HG03460 (cell line): ENCODE results near the gene RETREG1.
"Not testable (repeated sequence)": the region's sequence is repeated elsewhere in the genome, so short reads cannot be mapped to it uniquely, and the experiment has no call there.

Experiments
- ATAC-seq: cut with Tn5 transposase; IDR thresholded peaks from one replicate; pipeline ENCODE4 v1.9.1; 2021; ENCODE audit not compliant: unreplicated experiment

The RETREG1 gene

GRCh38 chr5:16461782-16462181, 155.0 kb downstream of the RETREG1 start:
- ATAC-seq: no peak

GRCh38 chr5:16461026-16461425, 155.8 kb downstream of the RETREG1 start:
- ATAC-seq: no peak

GRCh38 chr5:16459451-16459850, 157.3 kb downstream of the RETREG1 start:
- no peak for ATAC-seq

- ATAC-seq: no peak
Observed at GRCh38 chr5:16457853-16458252, 158.9 kb downstream of the RETREG1 start.

GRCh38 chr5:16457451-16457850, 159.3 kb downstream of the RETREG1 start:
- ATAC-seq: no peak

GRCh38 chr5:16456103-16456832, 160.5 kb downstream of the RETREG1 start:
- peak; percentile 60 for ATAC-seq

- ATAC-seq: no peak
Observed at GRCh38 chr5:16455668-16456067, 161.1 kb downstream of the RETREG1 start.

GRCh38 chr5:16454686-16455085, 162.1 kb downstream of the RETREG1 start:
- no peak for ATAC-seq

GRCh38 chr5:16453609-16454008, 163.2 kb downstream of the RETREG1 start:
- no peak for ATAC-seq

GRCh38 chr5:16450163-16450562, 166.6 kb downstream of the RETREG1 start:
- ATAC-seq: no peak

GRCh38 chr5:16446993-16447392, 169.8 kb downstream of the RETREG1 start:
- ATAC-seq: no peak

GRCh38 chr5:16437977-16438376, 178.8 kb downstream of the RETREG1 start:
- no peak for ATAC-seq

- ATAC-seq: not testable (repeated sequence)
Observed at GRCh38 chr5:16436065-16436682, 180.6 kb downstream of the RETREG1 start.

- ATAC-seq: no peak
Observed at GRCh38 chr5:16431490-16431889, 185.3 kb downstream of the RETREG1 start.

- no peak for ATAC-seq
Observed at GRCh38 chr5:16430349-16431089, 186.3 kb downstream of the RETREG1 start.

- no peak for ATAC-seq
Observed at GRCh38 chr5:16428359-16428758, 188.4 kb downstream of the RETREG1 start.

GRCh38 chr5:16427587-16427986, 189.2 kb downstream of the RETREG1 start:
- ATAC-seq: no peak
